NCI-H2107 treated with DMSO at 0.1 percent for 48 hours (cell line): ENCODE measurements around the gene PF4V1.

Experiments
- DNase-seq: peaks from one replicate; lab custom pipeline; 2025; ENCODE audit not compliant: unreplicated experiment; lab: John Stamatoyannopoulos, UW

PF4V1 gene

GRCh38 chr4:73853246-73853704 is at the start of gene PF4V1:
TSS of gene PF4V1 (plus strand) at chr4:73853296. CDS start at chr4:73853363, 67 bp downstream.
- DNase-seq = no peak

- DNase-seq = no peak
These were observed 42.9 kb upstream of the PF4V1 start for GRCh38 chr4:73810191-73810590.

- no peak for DNase-seq
These were observed 41.3 kb upstream of the PF4V1 start for GRCh38 chr4:73811841-73812240.

GRCh38 chr4:73814679-73815078 is 38.4 kb upstream of the PF4V1 start:
- no peak for DNase-seq

- peak; percentile 48 for DNase-seq
These were observed 38.0 kb upstream of the PF4V1 start for GRCh38 chr4:73815145-73815544.

- no peak for DNase-seq
These were observed 36.3 kb upstream of the PF4V1 start for GRCh38 chr4:73816814-73817213.

- no peak for DNase-seq
These were observed 35.8 kb upstream of the PF4V1 start for GRCh38 chr4:73817341-73817740.

- DNase-seq = no peak
These were observed 31.8 kb upstream of the PF4V1 start for GRCh38 chr4:73821325-73821724.

- no peak for DNase-seq
These were observed 30.7 kb upstream of the PF4V1 start for GRCh38 chr4:73822389-73822788.

- DNase-seq = no peak
These were observed 30.1 kb upstream of the PF4V1 start for GRCh38 chr4:73822812-73823504.

GRCh38 chr4:73823760-73824159 is 29.3 kb upstream of the PF4V1 start:
- DNase-seq = no peak

GRCh38 chr4:73828956-73829355 is 24.1 kb upstream of the PF4V1 start:
- DNase-seq = no peak

- DNase-seq = no peak
These were observed 21.5 kb upstream of the PF4V1 start for GRCh38 chr4:73831569-73831968.

- DNase-seq = no peak
These were observed 20.4 kb upstream of the PF4V1 start for GRCh38 chr4:73832651-73833237.

- no peak for DNase-seq
These were observed 16.5 kb upstream of the PF4V1 start, which contains the start of gene CXCL6 for GRCh38 chr4:73836373-73837279. TSS of gene CXCL6 (plus strand) at chr4:73836678. CDS start at chr4:73836751, 73 bp downstream.

- DNase-seq = no peak
These were observed 14.0 kb upstream of the PF4V1 start for GRCh38 chr4:73839071-73839470.

GRCh38 chr4:73839715-73840114 is 13.4 kb upstream of the PF4V1 start:
- DNase-seq = no peak

- DNase-seq = no peak
These were observed 11.7 kb upstream of the PF4V1 start for GRCh38 chr4:73841243-73841925.

- DNase-seq = no peak
These were observed 10.4 kb upstream of the PF4V1 start for GRCh38 chr4:73842696-73843095.

- DNase-seq = no peak
These were observed 9.7 kb upstream of the PF4V1 start for GRCh38 chr4:73843369-73843768.

- no peak for DNase-seq
These were observed 8.8 kb upstream of the PF4V1 start for GRCh38 chr4:73844345-73844744.
